Measurements from ENCODE around the gene OR6M1. TPM values are rescaled to one million over a fixed set of nuclear protein-coding genes. Genes with fewer than 3 reads are reported as not detected.

The OR6M1 gene
- total RNA-seq: not detected
- not detected for polyA plus RNA-seq
- total RNA-seq: not detected

- H3K4me1 ChIP-seq (ENCODE audit: control insufficient read depth in 2 of 2, insufficient read depth in 2 of 2, low read length in 2 of 2): no peaks in the 10 kb centered on the region
- H3K27ac ChIP-seq (ENCODE audit: low read depth, low read length): no peak within 1 kb of the TSS
- POLR2A ChIA-PET: no interaction called here
- Mint-ChIP-seq H3K27me3 (peaks cover 4 to 20% (median 14%) of the 10 kb centered on the region in 5 donors), H3K4me1 (no peaks in the 10 kb centered on the region), H3K9me3 (peaks cover 0 to 2% (median 0%) of the 10 kb centered on the region in 11 donors), H3K4me3 (no peak within 1 kb of the TSS), H3K36me3 (no peaks in the 10 kb centered on the region), H3K27ac (no peak within 1 kb of the TSS)
- no peak within 1 kb of the TSS for H3K4me3 ChIP-seq (ENCODE audit: low read length)
- CTCF ChIA-PET: no interaction called here
- DNase-seq (no peak), ATAC-seq (no peak)
- intact Hi-C loops (cut with micrococcal nuclease): no loop called here
- no peaks in the 10 kb centered on the region for H3K27me3 ChIP-seq (ENCODE audit: control insufficient read depth in 2 of 2, insufficient read depth in 2 of 2, low read length in 2 of 2)
- no peaks in the 10 kb centered on the region for H3K9me3 ChIP-seq (ENCODE audit: control insufficient read depth in 2 of 3, low read length in 3 of 3)
- H3K36me3 ChIP-seq (ENCODE audit: control insufficient read depth in 2 of 3, insufficient read depth in 3 of 3, low read length in 3 of 3): no peaks in the 10 kb centered on the region
These were observed at the start of gene OR6M1 for GRCh38 chr11:123806249-123806648. OR6M1 (minus strand) TSS chr11:123806349; CDS start chr11:123806349, 0 bp downstream.

GRCh38 chr11:123853038-123853437 is 46.9 kb upstream of the OR6M1 start:
- DNase-seq (no peak), ATAC-seq (no peak)
- H3K27ac Mint-ChIP-seq: no peak overlapping the region
- Histone ChIP-seq H3K27ac (ENCODE audit: low read depth, low read length) (no peak overlapping the region), H3K4me1 (ENCODE audit: control insufficient read depth in 2 of 2, insufficient read depth in 2 of 2, low read length in 2 of 2) (no peaks in the 10 kb centered on the region), H3K9me3 (ENCODE audit: control insufficient read depth in 2 of 3, low read length in 3 of 3) (no peaks in the 10 kb centered on the region), H3K36me3 (ENCODE audit: control insufficient read depth in 2 of 3, insufficient read depth in 3 of 3, low read length in 3 of 3) (no peaks in the 10 kb centered on the region), H3K4me3 (ENCODE audit: low read length) (no peak overlapping the region), H3K27me3 (ENCODE audit: control insufficient read depth in 2 of 2, insufficient read depth in 2 of 2, low read length in 2 of 2) (no peaks in the 10 kb centered on the region)
- H3K4me1 Mint-ChIP-seq: no peaks in the 10 kb centered on the region
- no peaks in the 10 kb centered on the region for H3K36me3 Mint-ChIP-seq
- H3K9me3 Mint-ChIP-seq: peaks cover 0 to 22% (median 5%) of the 10 kb centered on the region in 11 donors
- H3K27me3 Mint-ChIP-seq: peaks cover 7 to 35% (median 24%) of the 10 kb centered on the region in 5 donors
- ChIA-PET CTCF (no interaction called here), POLR2A (no interaction called here)
- intact Hi-C loops (cut with micrococcal nuclease): no loop called here
- no peak overlapping the region for H3K4me3 Mint-ChIP-seq

- no peaks in the 10 kb centered on the region for H3K4me1 ChIP-seq (ENCODE audit: control insufficient read depth in 2 of 2, insufficient read depth in 2 of 2, low read length in 2 of 2)
- intact Hi-C loops (cut with micrococcal nuclease): no loop called here
- no peak overlapping the region for H3K4me3 ChIP-seq (ENCODE audit: low read length)
- no peaks in the 10 kb centered on the region for H3K27me3 ChIP-seq (ENCODE audit: control insufficient read depth in 2 of 2, insufficient read depth in 2 of 2, low read length in 2 of 2)
- Mint-ChIP-seq H3K27ac (no peak overlapping the region), H3K9me3 (peaks cover 0 to 16% (median 5%) of the 10 kb centered on the region in 11 donors), H3K4me1 (no peaks in the 10 kb centered on the region), H3K27me3 (peaks cover 10 to 35% (median 24%) of the 10 kb centered on the region in 5 donors), H3K36me3 (no peaks in the 10 kb centered on the region), H3K4me3 (no peak overlapping the region)
- ChIA-PET CTCF (no interaction called here), POLR2A (no interaction called here)
- no peak overlapping the region for H3K27ac ChIP-seq (ENCODE audit: low read depth, low read length)
- no peaks in the 10 kb centered on the region for H3K9me3 ChIP-seq (ENCODE audit: control insufficient read depth in 2 of 3, low read length in 3 of 3)
- no peaks in the 10 kb centered on the region for H3K36me3 ChIP-seq (ENCODE audit: control insufficient read depth in 2 of 3, insufficient read depth in 3 of 3, low read length in 3 of 3)
- no peak for DNase-seq
- ATAC-seq: no peak
These were observed 46.2 kb upstream of the OR6M1 start for GRCh38 chr11:123852321-123852720.

- H3K4me3 ChIP-seq (ENCODE audit: low read length): no peak overlapping the region
- no peak for ATAC-seq
- H3K27me3 ChIP-seq (ENCODE audit: control insufficient read depth in 2 of 2, insufficient read depth in 2 of 2, low read length in 2 of 2): no peaks in the 10 kb centered on the region
- Mint-ChIP-seq H3K4me3 (no peak overlapping the region), H3K4me1 (no peaks in the 10 kb centered on the region), H3K27me3 (peaks cover 15 to 35% (median 24%) of the 10 kb centered on the region in 5 donors), H3K36me3 (no peaks in the 10 kb centered on the region), H3K27ac (no peak overlapping the region), H3K9me3 (peaks cover 0 to 13% (median 3%) of the 10 kb centered on the region in 11 donors)
- ChIA-PET CTCF (no interaction called here), POLR2A (no interaction called here)
- no peaks in the 10 kb centered on the region for H3K36me3 ChIP-seq (ENCODE audit: control insufficient read depth in 2 of 3, insufficient read depth in 3 of 3, low read length in 3 of 3)
- DNase-seq: no peak
- no peaks in the 10 kb centered on the region for H3K4me1 ChIP-seq (ENCODE audit: control insufficient read depth in 2 of 2, insufficient read depth in 2 of 2, low read length in 2 of 2)
- intact Hi-C loops (cut with micrococcal nuclease): no loop called here
- no peak overlapping the region for H3K27ac ChIP-seq (ENCODE audit: low read depth, low read length)
- H3K9me3 ChIP-seq (ENCODE audit: control insufficient read depth in 2 of 3, low read length in 3 of 3): no peaks in the 10 kb centered on the region
These were observed 45.0 kb upstream of the OR6M1 start for GRCh38 chr11:123851110-123851509.

GRCh38 chr11:123841174-123841573 is 35.0 kb upstream of the OR6M1 start:
- DNase-seq (no peak), ATAC-seq (no peak)
- Histone ChIP-seq H3K4me3 (ENCODE audit: low read length) (no peak overlapping the region), H3K36me3 (ENCODE audit: control insufficient read depth in 2 of 3, insufficient read depth in 3 of 3, low read length in 3 of 3) (no peaks in the 10 kb centered on the region), H3K9me3 (ENCODE audit: control insufficient read depth in 2 of 3, low read length in 3 of 3) (no peaks in the 10 kb centered on the region), H3K4me1 (ENCODE audit: control insufficient read depth in 2 of 2, insufficient read depth in 2 of 2, low read length in 2 of 2) (no peaks in the 10 kb centered on the region), H3K27me3 (ENCODE audit: control insufficient read depth in 2 of 2, insufficient read depth in 2 of 2, low read length in 2 of 2) (peaks cover 0 to 5% of the 10 kb centered on the region in 2 donors), H3K27ac (ENCODE audit: low read depth, low read length) (no peak overlapping the region)
- ChIA-PET POLR2A (no interaction called here), CTCF (no interaction called here)
- peaks cover 8 to 33% (median 22%) of the 10 kb centered on the region in 5 donors for H3K27me3 Mint-ChIP-seq
- H3K4me1 Mint-ChIP-seq: peaks cover 0 to 4% (median 0%) of the 10 kb centered on the region in 7 donors
- H3K36me3 Mint-ChIP-seq: no peaks in the 10 kb centered on the region
- no peak overlapping the region for H3K4me3 Mint-ChIP-seq
- peaks cover 0 to 4% (median 0%) of the 10 kb centered on the region in 11 donors for H3K9me3 Mint-ChIP-seq
- no peak overlapping the region for H3K27ac Mint-ChIP-seq
- intact Hi-C loops (cut with micrococcal nuclease): no loop called here

- Mint-ChIP-seq H3K27me3 (peaks cover 8 to 20% (median 17%) of the 10 kb centered on the region in 5 donors), H3K27ac (no peak overlapping the region), H3K4me1 (peaks cover 0 to 4% (median 0%) of the 10 kb centered on the region in 7 donors), H3K36me3 (no peaks in the 10 kb centered on the region), H3K4me3 (no peak overlapping the region), H3K9me3 (peaks cover 0 to 5% (median 0%) of the 10 kb centered on the region in 11 donors)
- Histone ChIP-seq H3K27ac (ENCODE audit: low read depth, low read length) (no peak overlapping the region), H3K27me3 (ENCODE audit: control insufficient read depth in 2 of 2, insufficient read depth in 2 of 2, low read length in 2 of 2) (peaks cover 0 to 5% of the 10 kb centered on the region in 2 donors), H3K4me1 (ENCODE audit: control insufficient read depth in 2 of 2, insufficient read depth in 2 of 2, low read length in 2 of 2) (no peaks in the 10 kb centered on the region), H3K36me3 (ENCODE audit: control insufficient read depth in 2 of 3, insufficient read depth in 3 of 3, low read length in 3 of 3) (no peaks in the 10 kb centered on the region), H3K4me3 (ENCODE audit: low read length) (no peak overlapping the region), H3K9me3 (ENCODE audit: control insufficient read depth in 2 of 3, low read length in 3 of 3) (no peaks in the 10 kb centered on the region)
- DNase-seq (no peak), ATAC-seq (no peak)
- intact Hi-C loops (cut with micrococcal nuclease): no loop called here
- ChIA-PET CTCF (no interaction called here), POLR2A (no interaction called here)
These were observed 33.0 kb upstream of the OR6M1 start for GRCh38 chr11:123839131-123839530.

- H3K4me1 Mint-ChIP-seq: peaks cover 0 to 4% (median 0%) of the 10 kb centered on the region in 7 donors
- CTCF ChIA-PET: no interaction called here
- no peak overlapping the region for H3K4me3 Mint-ChIP-seq
These were observed 32.5 kb upstream of the OR6M1 start for GRCh38 chr11:123838659-123839058.

More at GRCh38 chr11:123838659-123839058, 32.5 kb upstream of the OR6M1 start:
- no peaks in the 10 kb centered on the region for H3K9me3 ChIP-seq (ENCODE audit: control insufficient read depth in 2 of 3, low read length in 3 of 3)
- H3K4me1 ChIP-seq (ENCODE audit: control insufficient read depth in 2 of 2, insufficient read depth in 2 of 2, low read length in 2 of 2): no peaks in the 10 kb centered on the region
- POLR2A ChIA-PET: no interaction called here
- ATAC-seq (no peak), DNase-seq (no peak)
- Mint-ChIP-seq H3K27me3 (peaks cover 8 to 18% (median 12%) of the 10 kb centered on the region in 5 donors), H3K27ac (no peak overlapping the region), H3K9me3 (peaks cover 0 to 5% (median 0%) of the 10 kb centered on the region in 11 donors), H3K36me3 (no peaks in the 10 kb centered on the region)
- no peak overlapping the region for H3K4me3 ChIP-seq (ENCODE audit: low read length)
- intact Hi-C loops (cut with micrococcal nuclease): no loop called here
- peaks cover 0 to 5% of the 10 kb centered on the region in 2 donors for H3K27me3 ChIP-seq (ENCODE audit: control insufficient read depth in 2 of 2, insufficient read depth in 2 of 2, low read length in 2 of 2)
- H3K27ac ChIP-seq (ENCODE audit: low read depth, low read length): no peak overlapping the region
- no peaks in the 10 kb centered on the region for H3K36me3 ChIP-seq (ENCODE audit: control insufficient read depth in 2 of 3, insufficient read depth in 3 of 3, low read length in 3 of 3)

Data from naive thymus-derived CD4-positive, alpha-beta T cell (primary cell).